ENCODE results near the gene RNU1-4.
"Not testable (repeated sequence)": the region's sequence is repeated elsewhere in the genome, so short reads cannot be mapped to it uniquely, and the experiment has no call there.

Gene RNU1-4

DNA sequence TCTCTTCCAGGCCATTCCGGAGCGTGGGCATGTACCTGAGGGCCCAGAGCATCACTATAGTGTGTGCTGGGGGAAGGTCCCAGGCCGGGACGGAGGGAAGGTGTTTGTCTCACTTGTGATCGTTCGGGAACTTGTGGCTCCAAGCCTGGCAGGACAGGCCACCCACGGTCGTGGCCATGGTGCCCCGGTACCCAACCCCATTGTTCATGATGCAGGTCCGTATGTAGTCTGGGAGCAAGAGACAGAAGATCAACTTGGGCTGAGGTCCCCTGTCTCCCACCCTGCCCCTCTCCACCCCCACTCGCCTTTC lies 20.1 kb downstream of the RNU1-4 start:
- in situ Hi-C loops (cut with HindIII; ENCODE audit: low pct_ligation_motif_present, low pct_unique_long_range_greater_than_20kb, low sequenced_read_pairs); DNase-seq: not testable (repeated sequence)

- DNase-seq; in situ Hi-C loops (cut with HindIII; ENCODE audit: low pct_ligation_motif_present, low pct_unique_long_range_greater_than_20kb, low sequenced_read_pairs): not testable (repeated sequence)
Measured at GRCh38 chr1:16760801-16761200, 20.5 kb downstream of the RNU1-4 start.

GRCh38 chr1:16764248-16764819 lies 24.0 kb downstream of the RNU1-4 start:
- in situ Hi-C loops (cut with HindIII; ENCODE audit: low pct_ligation_motif_present, low pct_unique_long_range_greater_than_20kb, low sequenced_read_pairs): not testable (repeated sequence)
- DNase-seq: peak; percentile 31

- in situ Hi-C loops (cut with HindIII; ENCODE audit: low pct_ligation_motif_present, low pct_unique_long_range_greater_than_20kb, low sequenced_read_pairs): not testable (repeated sequence)
- peak; percentile 95 for DNase-seq
Measured at GRCh38 chr1:16764820-16765655, 24.7 kb downstream of the RNU1-4 start.

DNA sequence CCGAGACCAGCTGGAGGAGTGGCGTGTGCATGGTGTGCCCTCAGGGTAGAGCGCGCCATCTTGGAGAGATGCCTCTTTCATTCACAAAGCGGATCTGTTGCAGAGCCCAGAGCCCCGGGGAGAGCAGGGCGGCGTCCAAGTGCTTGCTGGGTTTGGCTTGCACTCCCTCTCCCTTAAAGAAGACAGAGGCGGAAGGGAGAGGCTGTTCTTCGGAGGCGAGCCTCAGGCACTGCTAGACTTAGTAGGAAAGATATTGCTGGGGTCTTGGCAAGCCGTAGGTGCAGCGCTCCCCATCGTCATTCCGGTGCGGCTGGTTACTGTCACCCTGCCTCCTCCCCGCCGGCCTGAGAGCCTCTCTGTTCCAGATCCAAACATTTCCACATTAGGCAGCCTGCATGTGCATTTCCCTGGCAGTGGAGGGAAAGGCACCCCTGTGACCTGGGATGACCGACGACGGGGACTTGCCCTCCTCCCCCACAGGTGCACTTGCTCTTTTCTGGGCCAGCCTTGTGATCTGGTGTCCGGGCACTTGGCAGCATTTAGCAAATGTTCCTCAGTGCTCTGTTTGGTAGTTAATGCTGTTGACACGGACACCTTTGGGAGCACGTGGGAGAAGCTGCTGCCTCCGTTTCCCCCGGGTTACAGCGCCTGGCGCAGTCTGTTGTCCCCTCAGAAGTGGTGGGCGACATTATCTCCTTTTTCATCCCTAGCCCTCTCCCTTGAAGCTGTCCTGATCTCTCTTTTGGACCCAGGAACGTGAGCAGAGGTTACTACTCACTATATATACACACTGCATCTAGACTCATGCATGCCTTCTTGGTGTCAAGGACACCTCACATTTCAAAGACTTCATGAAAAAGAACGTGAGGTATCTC lies 25.7 kb downstream of the RNU1-4 start:
- in situ Hi-C loops (cut with HindIII; ENCODE audit: low pct_ligation_motif_present, low pct_unique_long_range_greater_than_20kb, low sequenced_read_pairs): not testable (repeated sequence)
- peak; percentile 36 for DNase-seq

DNA sequence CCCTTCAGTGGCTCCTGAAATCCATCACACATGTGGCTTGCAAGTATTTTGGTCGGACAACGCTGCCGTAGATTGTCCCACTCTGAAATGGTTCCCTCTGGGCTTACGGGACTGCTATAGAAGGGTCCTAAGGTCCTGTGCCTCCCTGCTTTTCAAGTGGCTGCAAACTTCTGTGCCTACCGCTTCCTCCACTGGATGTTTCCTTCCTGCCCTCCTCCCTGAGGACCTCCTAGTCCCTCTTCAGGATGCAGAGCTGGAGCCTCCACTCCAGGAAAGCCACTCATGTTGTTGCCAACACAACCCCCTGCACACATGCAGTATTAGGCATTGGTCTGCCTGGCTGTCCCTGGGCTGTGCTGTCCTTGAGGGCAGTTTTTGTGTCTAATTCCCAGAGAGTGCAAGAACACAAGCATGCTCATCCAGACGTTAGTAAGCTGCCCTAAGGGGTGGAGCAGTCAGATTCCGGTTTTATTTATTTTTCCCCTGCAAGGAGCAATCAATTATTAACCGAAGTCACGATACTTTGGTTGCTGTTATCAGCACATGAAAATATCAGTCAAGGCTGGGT lies 26.5 kb downstream of the RNU1-4 start:
- in situ Hi-C loops (cut with HindIII; ENCODE audit: low pct_ligation_motif_present, low pct_unique_long_range_greater_than_20kb, low sequenced_read_pairs); DNase-seq: not testable (repeated sequence)

DNA sequence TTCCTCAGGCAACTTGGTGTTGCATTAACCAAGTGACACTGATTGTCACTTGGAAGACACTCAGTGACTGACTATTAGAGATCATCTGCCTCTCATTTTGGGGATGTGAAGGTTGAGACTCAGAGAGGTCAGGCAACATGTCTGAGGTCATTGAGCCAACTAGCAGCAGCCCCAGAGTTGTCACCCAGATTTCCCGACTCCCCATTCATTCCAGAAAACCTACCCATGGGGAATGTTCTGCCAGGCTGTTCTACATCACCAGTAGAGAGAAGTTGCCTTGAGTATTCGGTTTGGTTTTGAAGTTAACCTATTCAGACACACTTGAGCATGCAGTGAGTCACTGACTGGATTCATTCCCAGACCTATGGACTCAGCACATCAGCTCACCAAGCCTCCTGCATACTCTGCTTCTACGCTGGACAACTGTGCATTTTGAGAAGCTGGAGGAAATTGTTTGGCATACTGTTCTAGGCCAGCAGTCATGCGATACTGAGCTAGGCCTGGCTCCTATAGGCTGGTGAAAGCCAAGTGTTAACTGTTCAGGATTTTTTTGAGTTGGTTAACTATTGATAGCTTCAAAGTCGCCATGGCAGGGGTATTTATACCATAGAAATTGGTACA lies 29.9 kb downstream of the RNU1-4 start:
- in situ Hi-C loops (cut with HindIII; ENCODE audit: low pct_ligation_motif_present, low pct_unique_long_range_greater_than_20kb, low sequenced_read_pairs): not testable (repeated sequence)
- peak; percentile 98 for DNase-seq

- in situ Hi-C loops (cut with HindIII; ENCODE audit: low pct_ligation_motif_present, low pct_unique_long_range_greater_than_20kb, low sequenced_read_pairs): not testable (repeated sequence)
- DNase-seq: peak; percentile 9
Measured at GRCh38 chr1:16770896-16771446, 30.7 kb downstream of the RNU1-4 start.

GRCh38 chr1:16772275-16773204 lies 32.2 kb downstream of the RNU1-4 start:
- in situ Hi-C loops (cut with HindIII; ENCODE audit: low pct_ligation_motif_present, low pct_unique_long_range_greater_than_20kb, low sequenced_read_pairs): not testable (repeated sequence)
- DNase-seq: peak; percentile 58

DNA sequence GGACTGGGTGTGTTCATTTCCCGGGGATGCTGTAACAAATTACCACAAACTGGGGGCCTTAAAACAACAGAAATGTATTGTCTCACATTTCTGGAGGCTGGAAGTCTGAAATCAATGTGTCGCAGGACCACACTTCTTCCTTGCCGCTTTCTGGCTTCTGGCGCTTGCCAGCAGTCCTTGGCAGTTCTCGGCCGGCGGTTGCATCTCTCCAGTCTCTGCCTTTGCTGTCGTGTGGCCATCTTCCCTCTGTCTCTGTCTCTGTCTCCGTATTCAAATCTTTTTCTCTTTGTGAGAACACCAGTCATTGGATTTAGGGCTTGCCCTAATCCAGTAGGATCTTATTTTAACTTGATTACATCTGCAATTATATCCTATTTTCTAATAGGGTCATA lies 32.9 kb downstream of the RNU1-4 start:
- in situ Hi-C loops (cut with HindIII; ENCODE audit: low pct_ligation_motif_present, low pct_unique_long_range_greater_than_20kb, low sequenced_read_pairs); DNase-seq: not testable (repeated sequence)

- in situ Hi-C loops (cut with HindIII; ENCODE audit: low pct_ligation_motif_present, low pct_unique_long_range_greater_than_20kb, low sequenced_read_pairs); DNase-seq: not testable (repeated sequence)
Measured at GRCh38 chr1:16773723-16774122, 33.4 kb downstream of the RNU1-4 start.

- in situ Hi-C loops (cut with HindIII; ENCODE audit: low pct_ligation_motif_present, low pct_unique_long_range_greater_than_20kb, low sequenced_read_pairs); DNase-seq: not testable (repeated sequence)
Measured at GRCh38 chr1:16774773-16775172, 34.5 kb downstream of the RNU1-4 start.

GRCh38 chr1:16775290-16775689 lies 35.0 kb downstream of the RNU1-4 start:
- DNase-seq; in situ Hi-C loops (cut with HindIII; ENCODE audit: low pct_ligation_motif_present, low pct_unique_long_range_greater_than_20kb, low sequenced_read_pairs): not testable (repeated sequence)

DNA sequence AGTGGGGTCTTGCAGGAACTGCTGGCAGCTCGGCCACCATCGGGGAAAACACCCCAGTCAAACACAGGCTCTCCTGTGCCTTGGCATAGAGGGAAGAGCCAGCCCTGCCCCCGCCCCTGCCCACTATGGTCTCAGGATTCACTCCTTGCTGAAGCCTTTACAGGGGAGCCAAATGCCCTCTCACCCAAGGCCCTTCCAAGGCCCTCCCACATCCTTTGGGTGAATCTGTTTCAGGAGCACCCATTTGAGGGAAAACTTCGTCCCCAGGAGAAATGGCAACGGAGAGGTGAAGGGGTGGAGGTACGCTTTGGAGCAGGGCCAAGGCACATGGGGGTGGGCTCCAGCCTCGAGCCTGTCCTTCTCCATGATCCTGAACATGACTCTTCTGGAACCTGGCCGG lies 35.9 kb downstream of the RNU1-4 start:
- DNase-seq; in situ Hi-C loops (cut with HindIII; ENCODE audit: low pct_ligation_motif_present, low pct_unique_long_range_greater_than_20kb, low sequenced_read_pairs): not testable (repeated sequence)

GRCh38 chr1:16776835-16777234 lies 36.5 kb downstream of the RNU1-4 start:
- DNase-seq; in situ Hi-C loops (cut with HindIII; ENCODE audit: low pct_ligation_motif_present, low pct_unique_long_range_greater_than_20kb, low sequenced_read_pairs): not testable (repeated sequence)

DNA sequence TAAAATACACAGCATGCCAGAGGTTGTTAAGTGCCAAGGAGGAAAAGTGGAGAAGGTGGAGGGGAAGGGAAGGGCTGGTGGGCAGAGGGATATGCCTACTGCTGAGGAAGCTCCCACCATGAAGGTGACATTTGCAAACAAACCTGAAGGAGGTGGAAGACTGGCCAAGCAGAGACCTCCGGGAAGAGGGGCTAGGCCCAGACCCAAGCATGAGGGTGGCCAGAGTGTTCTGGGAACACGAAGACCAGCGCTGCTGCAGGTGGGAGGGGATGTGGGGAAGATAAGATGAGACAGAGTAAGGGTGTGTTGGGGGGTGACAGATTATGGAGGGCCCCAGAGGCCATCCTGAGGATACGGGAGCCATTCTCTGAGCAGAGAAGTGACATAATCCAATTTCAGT lies 37.5 kb downstream of the RNU1-4 start:
- in situ Hi-C loops (cut with HindIII; ENCODE audit: low pct_ligation_motif_present, low pct_unique_long_range_greater_than_20kb, low sequenced_read_pairs); DNase-seq: not testable (repeated sequence)

DNA sequence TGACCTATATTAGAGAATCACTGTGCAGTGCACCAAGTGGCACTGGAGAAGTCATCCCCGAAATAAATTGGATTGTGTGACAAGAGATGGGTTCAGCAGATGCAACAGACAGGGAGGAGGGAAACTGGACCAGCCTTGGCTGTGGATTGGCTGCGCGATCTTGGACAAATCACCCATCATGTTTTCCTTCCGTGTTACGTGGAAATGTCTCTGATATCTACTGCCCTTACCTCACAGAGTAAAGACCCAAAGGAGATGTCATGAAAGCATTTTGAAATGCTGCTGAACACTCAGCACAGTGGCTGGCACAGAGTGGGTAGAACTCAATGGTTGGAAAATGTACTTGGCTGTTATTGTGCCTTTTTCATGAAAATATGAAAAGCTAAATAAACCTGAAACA lies 39.2 kb downstream of the RNU1-4 start:
- DNase-seq; in situ Hi-C loops (cut with HindIII; ENCODE audit: low pct_ligation_motif_present, low pct_unique_long_range_greater_than_20kb, low sequenced_read_pairs): not testable (repeated sequence)
